A204.1 (cell line): ENCODE results near the gene DNAAF8.

Experiments
- FAIRE-seq: peaks from 2 replicates; lab custom pipeline; 2012; peaks lifted over from hg19 to GRCh38; lab: Jason Lieb, UNC

Gene DNAAF8

GRCh38 chr16:4753227-4753626 lies 18.9 kb downstream of the DNAAF8 start:
- FAIRE-seq: no peak

DNA sequence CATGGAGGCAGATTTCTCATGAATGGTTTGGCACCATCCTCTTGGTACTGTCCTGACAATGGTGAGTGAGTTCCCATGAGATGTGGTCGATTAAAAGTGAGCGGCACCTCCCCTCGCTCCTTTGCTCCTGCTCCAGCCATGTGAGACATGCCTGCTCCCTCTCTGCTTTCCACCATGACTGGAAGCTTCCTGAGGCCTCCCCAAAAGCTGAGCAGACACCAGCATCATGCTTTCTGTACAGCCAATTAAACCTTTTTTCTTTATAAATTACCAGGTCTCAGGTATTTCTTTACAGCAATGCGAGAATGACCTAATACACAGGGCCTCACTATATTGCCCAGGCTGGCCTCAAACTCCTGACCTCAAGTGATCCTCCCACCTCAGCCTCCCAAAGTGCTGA lies 20.5 kb downstream of the DNAAF8 start:
- FAIRE-seq: no peak

- FAIRE-seq: no peak
Observed at GRCh38 chr16:4755687-4756086, 21.4 kb downstream of the DNAAF8 start.

GRCh38 chr16:4760221-4760910 lies 26.0 kb downstream of the DNAAF8 start:
- FAIRE-seq: no peak

GRCh38 chr16:4762205-4762604 lies 27.9 kb downstream of the DNAAF8 start:
- FAIRE-seq: no peak

GRCh38 chr16:4763791-4764190 lies 29.5 kb downstream of the DNAAF8 start:
- FAIRE-seq: no peak

- FAIRE-seq: no peak
Observed at GRCh38 chr16:4765511-4766474, 31.5 kb downstream of the DNAAF8 start.

GRCh38 chr16:4766875-4767628 lies 32.7 kb downstream of the DNAAF8 start, which contains the start of gene ZNF500:
ZNF500 (minus strand) TSS chr16:4767162; CDS start chr16:4765978, 1,184 bp downstream.
- peak; percentile 89 for FAIRE-seq

DNA sequence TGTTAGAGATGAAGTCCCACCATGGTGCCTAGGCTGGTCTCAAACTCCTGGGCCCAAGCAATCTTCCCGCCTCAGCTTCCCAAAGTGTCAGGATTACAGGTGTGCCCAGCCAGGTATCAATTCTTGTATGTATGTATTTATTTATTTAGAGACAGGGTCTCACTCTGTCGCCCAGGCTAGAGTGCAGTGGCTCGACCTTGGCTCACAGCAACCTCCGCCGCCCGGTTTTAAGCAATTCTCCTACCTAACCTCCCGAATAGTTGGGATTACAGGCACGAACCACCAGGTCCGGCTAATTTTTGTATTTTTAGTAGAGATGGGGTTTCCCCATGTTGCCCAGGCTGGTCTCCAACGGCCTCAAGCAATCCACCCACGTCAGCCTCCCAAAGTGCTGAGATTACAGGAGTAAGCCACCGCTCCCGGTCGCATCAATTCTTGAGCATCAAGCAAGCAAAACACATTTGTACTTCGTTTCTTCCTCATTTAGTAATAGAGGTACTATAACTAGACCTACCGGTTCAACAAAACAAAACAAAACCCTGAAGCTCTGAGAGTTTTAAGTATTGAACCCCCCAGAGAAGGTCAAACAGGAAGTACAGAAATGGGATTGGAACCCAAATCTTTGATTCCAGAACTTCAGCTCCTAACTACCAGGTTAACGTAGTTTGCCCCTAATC lies 33.7 kb downstream of the DNAAF8 start:
- FAIRE-seq: no peak

GRCh38 chr16:4768549-4769305 lies 34.4 kb downstream of the DNAAF8 start:
- FAIRE-seq: peak; percentile 72

DNA sequence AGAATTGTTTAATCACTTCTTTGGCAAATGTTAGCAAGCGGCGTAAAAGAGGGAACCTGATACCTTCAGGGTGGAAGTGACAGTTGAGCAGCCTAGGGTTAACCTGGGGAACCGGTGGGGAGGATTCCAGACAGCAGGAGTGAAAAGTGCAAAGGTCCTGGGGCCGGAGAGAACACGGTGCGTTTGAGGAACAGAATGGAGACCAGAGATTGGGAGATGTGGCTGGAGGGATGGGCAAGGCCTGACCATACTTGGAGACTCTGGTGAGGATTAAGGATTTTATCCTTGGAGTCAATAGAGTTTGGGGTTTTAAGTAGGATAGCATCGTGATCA lies 34.9 kb downstream of the DNAAF8 start:
- no peak for FAIRE-seq

- FAIRE-seq: no peak
Observed at GRCh38 chr16:4771646-4772045, 37.3 kb downstream of the DNAAF8 start.

- no peak for FAIRE-seq
Observed at GRCh38 chr16:4772351-4772750, 38.0 kb downstream of the DNAAF8 start.

DNA sequence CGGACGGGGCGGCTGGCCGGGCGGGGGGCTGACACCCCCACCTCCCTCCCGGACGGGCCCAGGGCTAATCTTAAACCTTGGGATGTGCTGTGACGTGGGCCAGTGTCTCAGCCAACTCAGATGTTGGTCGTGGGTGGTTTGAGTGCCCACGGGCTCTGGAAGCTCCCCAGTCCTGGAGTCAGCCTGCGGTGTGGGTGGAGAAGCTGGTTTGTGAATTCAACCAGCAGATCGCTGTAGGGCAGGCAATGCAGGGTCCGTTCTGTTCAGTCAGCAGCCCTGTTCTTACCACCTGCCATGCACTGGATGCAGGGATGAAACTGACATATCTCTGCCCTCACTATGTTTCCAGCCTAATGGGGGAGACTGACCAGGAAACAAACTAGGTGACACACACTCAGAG lies 40.7 kb downstream of the DNAAF8 start:
- FAIRE-seq: no peak

DNA sequence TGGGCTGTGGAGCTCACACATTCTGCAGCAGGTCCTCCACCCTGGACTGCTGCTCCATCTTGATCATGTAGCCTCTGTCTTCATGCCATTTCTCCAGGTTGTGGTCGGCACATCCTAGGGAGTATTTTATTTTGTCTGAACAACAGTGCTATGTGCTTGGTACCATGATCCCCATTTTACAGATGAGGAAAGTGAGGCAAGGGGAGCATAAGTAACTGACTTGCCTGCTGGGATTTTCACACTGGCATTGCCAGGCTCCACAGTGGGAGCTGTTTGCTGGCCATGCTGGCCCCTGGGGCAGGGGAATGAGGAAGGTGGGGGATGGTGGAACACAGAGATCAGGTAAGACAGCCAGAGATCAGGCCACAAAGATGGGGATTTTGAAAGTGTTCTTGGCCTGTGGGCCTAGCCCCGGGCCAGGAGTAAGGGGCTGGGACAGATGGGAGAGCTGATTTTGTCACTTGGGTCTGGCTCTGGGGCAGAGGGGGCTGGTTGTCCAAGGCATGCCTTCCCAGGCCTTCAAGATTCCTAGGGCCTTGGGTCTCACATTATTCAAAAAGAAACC lies 41.9 kb downstream of the DNAAF8 start:
- FAIRE-seq: no peak

GRCh38 chr16:4777339-4778049 lies 43.2 kb downstream of the DNAAF8 start:
- FAIRE-seq: no peak

GRCh38 chr16:4778050-4778392 lies 43.7 kb downstream of the DNAAF8 start:
- no peak for FAIRE-seq

DNA sequence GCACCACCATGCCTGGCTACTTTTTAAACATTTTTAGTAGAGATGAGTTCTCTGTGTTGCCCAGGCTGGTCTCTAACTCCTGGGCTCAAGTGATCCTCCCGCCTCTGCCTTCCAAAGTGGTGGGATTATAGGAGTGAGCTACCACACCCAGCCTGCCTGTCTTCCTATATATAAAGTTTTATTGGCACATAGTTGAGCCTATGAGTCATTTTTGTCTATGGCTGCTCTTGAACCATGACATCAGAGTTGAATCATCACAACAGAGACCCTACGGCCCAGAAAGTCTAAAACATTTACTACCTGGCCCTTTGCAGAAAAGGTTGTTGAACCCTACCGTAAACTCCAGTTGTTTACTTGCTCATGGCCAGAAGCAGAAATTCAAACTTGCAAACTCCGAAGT lies 45.9 kb downstream of the DNAAF8 start:
- FAIRE-seq: no peak

DNA sequence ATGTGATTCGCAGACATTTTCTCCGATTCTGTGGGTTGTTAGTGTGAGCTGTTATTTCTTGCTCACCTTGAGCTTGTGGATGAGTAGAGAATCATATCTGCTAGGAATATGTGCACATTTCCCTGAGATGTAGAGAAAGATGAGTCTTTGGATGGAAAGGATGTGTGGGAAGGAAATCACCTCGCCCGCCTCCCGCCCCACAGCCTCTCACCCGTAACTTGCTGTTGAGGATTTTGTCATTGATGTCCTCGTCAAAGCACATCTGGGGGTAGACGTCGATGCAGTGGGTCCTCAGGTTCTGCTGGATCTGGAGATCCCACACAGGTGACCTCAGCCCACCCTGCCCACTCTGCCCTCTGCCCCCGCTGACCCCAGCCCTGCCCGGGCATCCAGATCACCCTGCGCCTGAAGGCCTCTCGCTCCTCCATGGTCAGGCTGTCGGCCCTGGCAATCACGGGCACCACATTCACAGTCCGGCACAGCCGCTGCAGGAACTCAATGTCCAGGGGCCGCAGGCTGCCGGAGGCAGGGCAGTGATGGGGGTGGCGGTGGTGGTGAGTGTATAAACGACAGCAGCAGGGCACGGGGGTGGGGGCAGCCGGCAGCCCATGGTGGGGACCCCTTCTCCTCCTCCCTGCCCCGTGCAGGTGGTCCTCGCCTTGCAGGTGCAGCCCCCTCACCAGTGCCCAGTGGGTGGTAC lies 49.1 kb downstream of the DNAAF8 start:
- no peak for FAIRE-seq

DNA sequence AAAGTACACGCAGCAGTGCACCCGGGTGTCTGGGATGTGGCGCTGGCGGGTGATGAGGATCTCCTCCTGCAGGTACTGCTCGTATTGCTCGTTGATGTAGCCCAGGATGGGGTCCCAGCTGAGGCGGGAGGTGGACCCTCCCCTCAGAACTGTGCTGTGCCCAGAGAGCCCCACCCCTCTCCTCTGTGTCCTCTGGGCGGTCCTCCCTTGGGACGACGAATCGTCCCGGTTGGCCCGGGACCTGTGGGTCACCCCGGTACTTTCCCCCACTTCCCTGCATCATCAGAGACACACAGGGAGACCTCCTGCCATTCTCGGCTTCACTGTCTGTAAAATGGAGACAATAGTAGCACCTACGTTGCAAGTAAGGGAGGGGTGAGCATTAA lies 49.6 kb downstream of the DNAAF8 start:
- no peak for FAIRE-seq
